NOMO-1 (cell line): ENCODE results near the gene ME3.
A peak's percentile ranks its signal among the peaks of the same experiment; 100 is the strongest.
"Not testable (repeated sequence)": the region's sequence is repeated elsewhere in the genome, so short reads cannot be mapped to it uniquely, and the experiment has no call there.

Experiments
- DNase-seq, 2 experiments: peaks; one replicate each; lab custom pipeline; 2025; ENCODE audit not compliant: unreplicated experiment in 2 of 2; lab: John Stamatoyannopoulos, UW

ME3 gene

DNA sequence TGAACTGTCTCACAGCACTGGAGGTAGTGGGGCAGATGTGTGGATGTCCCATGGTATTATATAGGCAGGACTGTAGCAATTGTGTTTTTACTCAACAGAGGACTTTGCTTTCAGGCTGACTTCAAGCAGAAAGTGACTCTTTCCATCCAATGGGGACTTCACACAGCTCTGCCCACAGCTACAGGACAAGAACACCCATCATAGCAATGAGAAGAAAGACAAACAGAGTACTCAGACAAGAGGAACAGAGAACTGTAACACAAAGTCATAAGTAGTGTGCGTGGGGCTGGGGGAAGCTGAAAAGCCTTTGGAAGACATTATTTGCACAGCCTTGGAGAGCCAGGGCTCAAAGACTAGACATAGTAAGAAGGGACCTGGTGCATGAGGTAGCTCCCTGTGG, 227.4 kb downstream of the ME3 start:
- no peak for DNase-seq

GRCh38 chr11:86443415-86443814, 229.0 kb downstream of the ME3 start:
- DNase-seq, result no peak

GRCh38 chr11:86442827-86443226, 229.6 kb downstream of the ME3 start:
- no peak for DNase-seq

DNA sequence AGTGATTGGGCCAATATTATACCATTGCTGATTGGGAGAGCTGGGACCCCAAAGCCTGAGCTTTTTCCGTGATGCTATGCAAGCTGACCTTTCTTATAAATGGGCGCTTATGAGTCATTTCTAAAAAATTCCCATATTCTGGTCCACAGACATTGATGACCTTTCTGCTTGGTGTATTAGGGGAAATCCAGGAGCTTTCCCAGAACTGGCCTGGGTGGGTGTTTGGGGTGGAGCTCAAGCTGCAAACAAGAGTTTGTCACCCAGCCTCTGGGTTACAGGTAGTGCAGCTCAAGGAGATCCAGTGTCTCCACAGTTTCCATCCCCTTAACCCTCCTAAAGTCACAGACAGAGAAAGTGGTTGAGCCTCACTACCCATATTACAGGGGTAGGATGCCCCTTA, 230.0 kb downstream of the ME3 start:
- no peak for DNase-seq

DNA sequence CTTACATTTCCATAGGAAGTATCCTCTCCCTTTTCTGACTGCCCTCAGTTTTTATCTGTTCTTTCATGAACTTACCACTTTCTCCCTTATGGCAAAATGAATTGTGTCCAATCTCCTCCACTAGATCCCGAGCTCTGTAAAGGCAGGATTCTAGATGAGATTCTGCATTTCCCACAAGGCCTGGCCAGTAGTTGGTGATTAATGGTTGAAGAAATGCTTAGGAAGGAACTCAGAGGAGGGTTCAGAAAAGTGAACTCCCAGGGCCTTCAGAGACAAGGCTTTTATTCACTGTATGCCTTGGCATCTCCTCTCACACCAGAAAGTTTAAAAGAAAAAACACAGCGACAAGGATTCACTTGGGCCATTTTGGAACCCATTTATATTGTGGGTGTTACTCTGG, 231.6 kb downstream of the ME3 start:
- DNase-seq, result no peak

DNA sequence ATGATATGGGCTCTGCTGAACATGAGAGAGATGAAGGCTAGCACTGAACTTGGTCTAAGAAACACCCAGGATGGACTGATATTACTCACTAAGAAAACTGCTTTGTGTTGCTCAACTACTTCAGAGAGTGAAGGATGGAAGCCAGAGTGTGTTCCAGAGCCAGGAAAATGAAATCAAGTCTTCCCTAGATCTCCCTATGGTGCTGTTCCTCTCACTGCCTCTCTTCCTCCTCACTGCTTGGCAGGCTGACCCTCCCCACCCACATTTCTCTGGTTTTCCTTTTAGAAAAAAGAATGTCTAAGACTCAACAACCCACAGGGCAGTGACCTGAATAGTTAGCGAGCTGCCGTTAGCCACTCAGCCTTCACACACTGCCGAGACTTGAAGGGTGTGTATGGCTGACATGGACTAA, 232.1 kb downstream of the ME3 start:
- no peak for DNase-seq

DNA sequence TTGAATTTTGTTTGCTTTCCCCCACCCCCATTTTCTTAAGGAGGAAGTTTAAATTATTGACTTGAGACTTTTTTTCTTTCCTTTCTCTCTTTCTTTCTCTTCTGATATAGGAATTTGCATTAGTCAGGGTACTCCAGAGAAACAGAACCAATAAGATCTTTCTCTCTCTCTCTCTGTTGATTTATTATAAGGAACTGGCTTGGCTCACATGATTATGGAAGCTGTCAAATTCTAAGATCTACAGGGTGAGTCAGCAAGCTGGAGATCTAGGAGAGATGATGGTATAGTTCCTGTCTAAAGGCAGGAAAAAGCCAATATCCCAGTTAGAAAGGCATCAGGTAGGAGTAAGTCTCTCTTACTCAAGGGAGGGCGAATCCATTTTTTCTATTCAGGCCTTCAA, 233.7 kb downstream of the ME3 start:
- DNase-seq, result peak in 1 of 2 experiments; percentile 25

DNA sequence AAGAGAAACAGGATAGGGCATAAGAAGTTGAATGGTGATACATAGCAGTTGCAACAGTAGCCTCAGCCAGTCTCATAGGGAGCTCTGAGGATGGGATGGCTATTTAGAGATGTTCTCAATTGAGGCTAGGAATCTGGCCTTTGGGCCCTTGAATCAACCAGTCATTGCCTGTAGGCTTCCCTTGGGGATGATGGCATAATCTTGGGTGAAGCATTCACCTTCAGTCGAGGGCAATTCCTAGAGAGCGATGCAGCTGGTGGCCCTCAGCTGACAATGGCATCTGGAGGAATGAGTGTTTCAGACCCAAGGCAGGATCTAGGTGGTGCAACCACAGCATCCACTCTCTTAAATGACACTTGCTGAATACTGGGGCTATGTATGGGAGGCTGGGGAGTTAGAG, 236.7 kb downstream of the ME3 start:
- no peak for DNase-seq

DNA sequence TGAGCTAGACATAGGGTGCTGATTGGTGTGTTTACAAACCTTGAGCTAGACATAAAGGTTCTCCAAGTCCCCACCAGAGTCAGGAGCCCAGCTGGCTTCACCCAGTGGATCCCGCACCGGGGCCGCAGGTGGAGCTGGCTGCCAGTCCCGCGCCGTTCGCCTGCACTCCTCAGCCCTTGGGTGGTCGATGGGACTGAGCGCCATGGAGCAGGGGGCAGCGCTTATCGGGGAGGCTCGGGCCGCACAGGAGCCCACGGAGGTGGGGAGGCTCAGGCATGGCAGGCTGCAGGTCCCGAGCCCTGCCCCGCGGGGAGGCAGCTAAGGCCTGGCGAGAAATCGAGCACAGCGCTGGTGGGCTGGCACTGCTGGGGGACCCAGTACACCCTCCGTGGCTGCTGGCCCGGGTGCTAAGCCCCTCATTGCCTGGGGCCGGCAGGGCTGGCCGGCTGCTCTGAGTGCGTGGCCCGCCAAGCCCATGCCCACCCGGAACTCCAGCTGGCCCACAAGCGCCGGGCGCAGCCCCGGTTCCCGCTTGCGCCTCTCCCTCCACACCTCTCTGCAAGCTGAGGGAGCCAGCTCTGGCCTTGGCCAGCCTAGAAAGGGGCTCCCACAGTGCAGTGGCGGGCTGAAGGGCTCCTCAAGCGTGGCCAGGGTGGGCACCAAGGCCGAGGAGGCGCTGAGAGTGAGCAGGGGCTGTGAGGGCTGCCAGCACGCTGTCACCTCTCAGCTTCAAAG, 238.9 kb downstream of the ME3 start:
- not testable (repeated sequence) for DNase-seq

DNA sequence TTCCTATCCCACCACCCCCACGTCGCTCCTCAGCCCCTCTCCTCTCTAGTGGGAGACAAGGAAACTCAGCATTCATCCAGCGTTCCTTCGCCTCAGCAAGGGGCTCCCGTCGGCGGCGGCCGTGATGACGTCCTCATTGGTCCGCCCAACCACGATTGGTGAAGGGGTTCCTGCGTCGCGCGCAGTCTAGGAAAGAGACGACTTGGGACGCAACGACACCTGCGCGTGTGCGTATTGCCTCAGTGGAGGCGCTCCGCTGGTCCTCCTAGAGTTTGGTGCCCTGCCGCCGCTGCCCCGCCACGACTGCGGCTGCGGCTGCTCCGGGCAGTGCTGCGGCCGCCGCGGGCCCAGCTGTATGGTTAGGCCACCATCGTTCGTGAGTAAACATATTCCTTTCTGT, 241.2 kb downstream of the ME3 start:
- no peak for DNase-seq

DNA sequence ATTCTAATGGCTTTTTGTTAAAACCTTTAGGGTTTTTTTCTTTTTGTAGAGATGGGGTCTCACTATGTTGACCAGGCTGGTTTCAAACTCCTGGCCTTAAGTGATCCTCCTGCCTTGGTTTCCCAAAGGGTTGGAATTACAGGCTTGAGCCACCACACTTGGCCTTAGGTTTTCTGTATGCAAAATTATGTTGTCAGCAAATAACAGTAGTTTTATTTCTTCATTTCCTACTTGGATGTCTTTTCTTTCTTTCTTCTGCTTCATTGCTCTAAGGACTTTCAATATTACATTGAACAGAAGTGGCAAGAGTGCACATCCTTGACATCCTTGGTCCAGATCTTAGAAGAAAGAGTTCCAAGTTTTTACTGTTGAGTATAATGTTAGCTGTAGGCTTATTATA, 245.0 kb downstream of the ME3 start:
- DNase-seq, result no peak

GRCh38 chr11:86423488-86423887, 248.9 kb downstream of the ME3 start:
- DNase-seq, result not testable (repeated sequence)

GRCh38 chr11:86422371-86422770, 250.0 kb downstream of the ME3 start:
- DNase-seq, result no peak

DNA sequence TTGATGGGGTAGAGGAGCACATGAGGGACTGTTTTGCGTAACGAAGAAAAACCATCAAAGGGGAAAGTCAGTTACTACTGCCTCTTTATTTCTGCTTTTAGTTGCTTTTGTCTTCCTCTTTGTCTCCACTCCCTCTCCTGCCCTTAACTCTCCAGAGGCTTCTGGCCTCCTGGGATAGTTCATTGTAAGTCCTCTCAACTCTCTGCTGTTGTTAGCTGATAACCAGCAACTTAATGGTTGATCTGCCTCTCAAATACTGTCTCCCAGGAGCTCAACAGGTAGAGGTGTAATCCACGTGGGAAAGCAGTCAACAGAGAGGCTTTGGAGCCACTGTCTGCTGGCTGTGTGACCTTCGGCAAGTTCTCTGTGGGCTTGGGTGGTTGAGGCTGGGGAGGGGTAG, 250.5 kb downstream of the ME3 start:
- peak; percentile 18 to 27 for DNase-seq

GRCh38 chr11:86418917-86419316, 253.5 kb downstream of the ME3 start:
- no peak for DNase-seq

GRCh38 chr11:86418513-86418912, 253.9 kb downstream of the ME3 start:
- DNase-seq, result no peak

DNA sequence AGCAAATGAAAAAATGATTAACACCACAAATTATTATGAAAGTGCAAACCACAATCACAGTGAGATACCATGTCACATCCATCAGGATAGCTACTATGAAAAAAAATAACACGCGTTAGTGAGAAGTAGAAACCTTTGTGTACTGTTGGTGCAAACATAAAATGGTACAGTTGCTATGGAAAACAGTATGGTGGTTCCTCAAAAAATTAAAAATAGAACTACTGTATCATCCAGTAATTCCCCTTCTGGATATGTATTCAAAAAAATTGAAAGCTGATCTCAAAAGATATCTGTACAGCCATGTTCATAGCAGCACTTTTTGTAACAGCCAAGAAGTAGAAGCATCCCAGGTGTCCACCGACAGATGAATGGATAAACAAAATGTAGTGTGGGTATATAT, 254.3 kb downstream of the ME3 start:
- DNase-seq, result no peak

DNA sequence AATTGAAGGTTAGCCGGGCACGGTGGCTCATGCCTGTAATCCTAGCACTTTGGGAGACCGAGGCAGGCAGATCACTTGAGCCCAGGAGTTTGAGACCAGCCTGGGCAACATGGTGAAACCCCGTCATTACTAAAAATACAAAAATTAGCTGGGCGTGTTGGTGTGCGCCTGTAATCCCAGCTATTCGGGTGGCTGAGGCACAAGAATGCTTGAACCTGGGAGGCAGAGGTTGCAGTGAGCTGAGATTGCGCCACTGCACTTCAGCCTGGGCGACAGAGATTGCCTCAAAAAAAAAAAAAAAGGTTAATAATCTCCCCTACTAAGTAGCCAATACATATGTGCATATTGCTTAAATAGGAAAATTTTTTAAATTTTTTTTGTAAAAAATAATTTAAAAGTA, 255.5 kb downstream of the ME3 start:
- DNase-seq, result not testable (repeated sequence)

- peak; percentile 33 to 75 for DNase-seq
Observed at GRCh38 chr11:86416494-86416893, 255.9 kb downstream of the ME3 start.

- no peak for DNase-seq
Observed at GRCh38 chr11:86415026-86415425, 257.4 kb downstream of the ME3 start.

- no peak for DNase-seq
Observed at GRCh38 chr11:86414032-86414431, 258.4 kb downstream of the ME3 start.

- DNase-seq, result no peak
Observed at GRCh38 chr11:86408845-86409244, 263.6 kb downstream of the ME3 start.

GRCh38 chr11:86403458-86403857, 269.0 kb downstream of the ME3 start:
- DNase-seq, result no peak
